ENCODE measurements around the gene CCDC63.
A peak's percentile ranks its signal among the peaks of the same experiment; 100 is the strongest.

Gene CCDC63

DNA sequence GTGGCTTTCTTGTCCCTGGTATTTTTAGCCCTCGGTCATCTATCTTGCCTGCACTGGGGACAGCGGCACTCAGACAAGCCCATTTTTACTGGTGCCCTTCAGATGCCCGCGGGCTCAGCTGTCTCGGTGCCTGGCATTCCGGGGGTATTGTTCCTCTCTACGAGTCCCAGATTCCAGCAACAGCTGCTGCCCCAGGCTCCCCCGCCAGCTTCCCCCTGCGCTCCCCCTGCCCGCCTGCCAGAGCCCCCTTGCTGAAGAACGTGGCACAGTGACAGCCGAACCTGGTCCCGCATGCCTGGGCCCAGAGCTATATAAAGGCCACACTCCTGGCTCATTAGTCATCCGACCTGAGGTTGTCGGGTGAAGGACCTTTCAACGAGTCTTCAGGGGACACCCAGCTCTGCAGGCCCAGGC, 84.5 kb downstream of the CCDC63 start:
- no peak for DNase-seq (ENCODE audit: low read depth)
- H3K4me3 ChIP-seq (ENCODE audit: low read depth, low read length) = no peak overlapping the region
- TF ChIP-seq, protein P1, sequence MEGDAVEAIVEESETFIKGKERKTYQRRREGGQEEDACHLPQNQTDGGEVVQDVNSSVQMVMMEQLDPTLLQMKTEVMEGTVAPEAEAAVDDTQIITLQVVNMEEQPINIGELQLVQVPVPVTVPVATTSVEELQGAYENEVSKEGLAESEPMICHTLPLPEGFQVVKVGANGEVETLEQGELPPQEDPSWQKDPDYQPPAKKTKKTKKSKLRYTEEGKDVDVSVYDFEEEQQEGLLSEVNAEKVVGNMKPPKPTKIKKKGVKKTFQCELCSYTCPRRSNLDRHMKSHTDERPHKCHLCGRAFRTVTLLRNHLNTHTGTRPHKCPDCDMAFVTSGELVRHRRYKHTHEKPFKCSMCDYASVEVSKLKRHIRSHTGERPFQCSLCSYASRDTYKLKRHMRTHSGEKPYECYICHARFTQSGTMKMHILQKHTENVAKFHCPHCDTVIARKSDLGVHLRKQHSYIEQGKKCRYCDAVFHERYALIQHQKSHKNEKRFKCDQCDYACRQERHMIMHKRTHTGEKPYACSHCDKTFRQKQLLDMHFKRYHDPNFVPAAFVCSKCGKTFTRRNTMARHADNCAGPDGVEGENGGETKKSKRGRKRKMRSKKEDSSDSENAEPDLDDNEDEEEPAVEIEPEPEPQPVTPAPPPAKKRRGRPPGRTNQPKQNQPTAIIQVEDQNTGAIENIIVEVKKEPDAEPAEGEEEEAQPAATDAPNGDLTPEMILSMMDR (IDR thresholded peaks at IDR 0.05; ENCODE audit: control insufficient read depth, extremely low read depth, insufficient read depth) = no peak

DNA sequence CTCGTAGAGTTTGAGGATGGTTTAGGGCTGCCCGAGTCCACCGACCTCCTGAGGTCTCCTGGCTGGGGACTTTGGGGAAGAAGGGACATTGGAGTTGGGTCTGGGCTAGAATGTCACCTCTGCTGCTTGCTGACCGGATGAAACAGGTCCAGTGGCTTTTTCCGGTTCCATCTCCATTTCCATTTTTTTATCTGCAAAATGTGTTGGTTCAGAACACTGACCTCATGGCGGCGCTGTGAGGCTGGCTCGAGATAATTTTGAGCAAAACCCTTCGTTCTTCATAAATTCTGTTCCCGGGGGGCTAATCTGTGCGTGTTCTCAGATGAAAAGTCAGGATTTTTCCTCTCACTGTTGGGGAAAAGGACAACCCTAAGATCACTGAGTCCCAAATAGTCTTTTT, 85.3 kb downstream of the CCDC63 start:
- DNase-seq (ENCODE audit: low read depth) = no peak
- H3K4me3 ChIP-seq (ENCODE audit: low read depth, low read length) = no peak overlapping the region
- TF ChIP-seq, protein P1 (IDR thresholded peaks at IDR 0.05; ENCODE audit: control insufficient read depth, extremely low read depth, insufficient read depth) = 0 out of 2 replicates have a peak, but pooled peaks have one; percentile 21

DNA sequence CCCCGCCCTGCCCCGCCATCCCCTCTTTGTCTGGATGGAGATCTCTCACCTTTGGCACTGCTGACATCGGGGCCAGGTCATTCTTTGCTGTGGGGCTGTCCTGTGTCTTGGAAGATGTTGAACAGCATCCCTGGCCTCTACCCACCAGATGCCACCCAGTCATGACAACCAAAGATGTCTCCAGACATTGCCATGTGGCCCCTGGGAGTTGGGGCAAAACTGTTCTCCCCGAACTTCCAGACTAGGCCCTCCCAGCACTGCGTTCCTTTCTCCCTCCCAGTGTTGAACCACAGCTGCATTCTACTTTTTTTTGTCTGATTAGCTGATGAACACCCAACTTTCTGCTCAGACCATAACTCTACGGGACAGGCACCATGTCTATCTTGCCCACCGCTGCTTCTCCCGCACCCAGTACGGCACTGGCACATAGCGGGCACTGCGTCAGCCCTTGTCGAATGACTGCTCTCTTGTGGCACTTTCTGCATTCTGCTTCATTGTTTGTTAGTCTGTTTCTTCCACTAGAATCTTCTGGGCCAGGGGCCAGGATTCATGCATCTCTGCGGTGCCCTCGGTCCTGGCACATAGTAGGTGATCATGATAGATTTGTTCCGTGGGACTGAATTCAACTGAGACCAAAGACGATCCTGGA, 86.7 kb downstream of the CCDC63 start:
- H3K4me3 ChIP-seq (ENCODE audit: low read depth, low read length) = no peak overlapping the region
- DNase-seq (ENCODE audit: low read depth) = no peak
- TF ChIP-seq, protein P1 (IDR thresholded peaks at IDR 0.05; ENCODE audit: control insufficient read depth, extremely low read depth, insufficient read depth) = no peak

DNA sequence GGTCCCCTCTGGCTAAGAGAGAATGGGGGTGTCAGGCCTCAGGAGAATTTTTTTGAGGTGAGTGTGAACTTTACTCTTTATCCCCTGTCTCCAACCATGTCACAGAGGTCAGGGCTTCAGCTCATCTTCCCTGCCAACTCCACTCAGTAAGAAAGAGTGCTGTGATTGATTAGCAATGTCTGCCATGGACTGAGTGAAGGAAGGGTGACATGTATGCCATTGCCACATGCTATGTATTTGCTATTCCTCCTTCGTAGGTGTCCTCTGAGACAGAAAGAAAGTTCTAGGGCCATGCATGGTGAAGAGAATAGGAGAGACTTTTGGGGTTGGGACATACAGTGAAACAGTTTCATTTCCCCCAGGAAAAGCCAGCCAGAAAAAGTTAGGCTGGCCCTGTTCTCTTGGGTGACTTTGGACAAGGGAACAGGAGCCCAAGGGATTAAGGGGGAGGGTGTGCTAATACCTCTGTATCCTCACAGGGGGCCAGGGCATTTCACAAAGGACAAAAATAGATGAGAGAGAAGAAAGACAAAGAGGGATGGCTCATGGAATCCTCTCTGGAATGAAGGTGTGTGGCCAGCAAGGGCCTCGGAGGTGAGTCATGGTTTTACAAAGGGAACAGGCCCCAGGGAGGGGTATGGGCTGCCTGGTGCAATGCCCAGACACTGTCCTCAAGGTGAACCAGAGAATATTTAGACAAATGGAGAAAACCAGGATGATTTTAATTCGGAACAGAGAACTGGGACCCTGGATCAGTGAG, 87.5 kb downstream of the CCDC63 start:
- TF ChIP-seq, protein P1 (IDR thresholded peaks at IDR 0.05; ENCODE audit: control insufficient read depth, extremely low read depth, insufficient read depth) = no peak
- no peak overlapping the region for H3K4me3 ChIP-seq (ENCODE audit: low read depth, low read length)
- DNase-seq (ENCODE audit: low read depth) = no peak

DNA sequence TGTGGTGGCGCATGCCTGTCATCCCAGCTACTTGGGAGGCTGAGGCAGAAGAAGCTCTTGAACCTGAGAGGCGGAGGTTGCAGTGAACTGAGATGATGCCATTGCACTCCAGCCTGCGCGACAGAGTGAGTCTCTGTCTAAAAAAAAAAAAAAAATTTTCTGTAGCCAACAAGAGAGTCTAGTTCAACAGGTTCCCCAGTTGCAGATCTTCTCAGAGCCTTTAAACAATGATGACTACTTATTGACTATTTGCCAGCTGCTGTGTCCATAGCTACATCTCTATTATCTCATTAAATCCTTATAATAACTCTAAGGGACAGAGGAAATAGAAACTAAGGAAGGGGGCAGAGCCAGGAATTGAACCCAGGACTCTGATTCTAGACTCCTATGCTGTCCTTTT, 88.8 kb downstream of the CCDC63 start:
- H3K4me3 ChIP-seq (ENCODE audit: low read depth, low read length) = no peak overlapping the region
- TF ChIP-seq, protein P1 (IDR thresholded peaks at IDR 0.05; ENCODE audit: control insufficient read depth, extremely low read depth, insufficient read depth) = no peak
- DNase-seq (ENCODE audit: low read depth) = no peak

DNA sequence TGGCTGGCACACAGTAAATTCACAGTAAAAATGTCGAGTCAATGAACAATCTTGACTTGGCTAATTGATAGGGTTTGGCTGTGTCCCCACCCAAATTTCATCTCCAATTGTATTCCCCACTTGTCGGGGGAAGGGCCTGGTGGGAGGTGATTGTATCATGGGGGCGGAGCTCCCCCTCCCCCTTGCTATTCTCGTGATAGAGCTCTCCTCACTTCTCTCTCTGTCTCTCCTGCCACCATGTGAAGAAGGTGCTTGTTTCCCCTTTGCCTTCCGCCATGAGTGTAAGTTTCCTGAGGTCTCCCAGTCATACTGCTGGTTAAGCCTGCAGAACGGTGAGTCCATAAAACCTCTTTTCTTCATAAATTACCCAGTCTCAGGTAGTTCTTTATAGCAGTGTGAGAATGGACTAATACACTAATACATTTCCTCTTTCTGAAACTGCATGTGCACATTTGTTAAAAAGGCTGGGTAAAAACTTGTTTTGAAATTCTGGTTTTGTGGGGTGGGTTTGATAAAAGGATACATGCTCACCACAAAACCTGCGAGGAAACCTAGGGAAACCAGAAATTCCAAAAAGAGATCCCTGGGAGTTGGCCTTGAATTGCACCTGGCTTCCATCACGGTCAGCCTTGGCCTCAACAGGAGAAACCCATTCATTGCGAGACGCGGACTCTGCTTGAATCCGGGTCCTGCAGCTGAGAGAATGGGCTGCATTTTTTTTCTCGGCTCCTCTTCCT, 89.7 kb downstream of the CCDC63 start:
- no peak for DNase-seq (ENCODE audit: low read depth)
- no peak overlapping the region for H3K4me3 ChIP-seq (ENCODE audit: low read depth, low read length)
- TF ChIP-seq, protein P1 (IDR thresholded peaks at IDR 0.05; ENCODE audit: control insufficient read depth, extremely low read depth, insufficient read depth) = no peak

All from LNCaP clone FGC (cell line).